HG02981 (cell line): ENCODE data around the gene ARHGEF12.

ENCODE experiments used
- ATAC-seq: cut with Tn5 transposase; IDR thresholded peaks from one replicate; pipeline ENCODE4 v1.9.1; 2021; ENCODE audit warnings: mild to moderate bottlenecking, moderate library complexity; ENCODE audit not compliant: unreplicated experiment

The ARHGEF12 gene

DNA sequence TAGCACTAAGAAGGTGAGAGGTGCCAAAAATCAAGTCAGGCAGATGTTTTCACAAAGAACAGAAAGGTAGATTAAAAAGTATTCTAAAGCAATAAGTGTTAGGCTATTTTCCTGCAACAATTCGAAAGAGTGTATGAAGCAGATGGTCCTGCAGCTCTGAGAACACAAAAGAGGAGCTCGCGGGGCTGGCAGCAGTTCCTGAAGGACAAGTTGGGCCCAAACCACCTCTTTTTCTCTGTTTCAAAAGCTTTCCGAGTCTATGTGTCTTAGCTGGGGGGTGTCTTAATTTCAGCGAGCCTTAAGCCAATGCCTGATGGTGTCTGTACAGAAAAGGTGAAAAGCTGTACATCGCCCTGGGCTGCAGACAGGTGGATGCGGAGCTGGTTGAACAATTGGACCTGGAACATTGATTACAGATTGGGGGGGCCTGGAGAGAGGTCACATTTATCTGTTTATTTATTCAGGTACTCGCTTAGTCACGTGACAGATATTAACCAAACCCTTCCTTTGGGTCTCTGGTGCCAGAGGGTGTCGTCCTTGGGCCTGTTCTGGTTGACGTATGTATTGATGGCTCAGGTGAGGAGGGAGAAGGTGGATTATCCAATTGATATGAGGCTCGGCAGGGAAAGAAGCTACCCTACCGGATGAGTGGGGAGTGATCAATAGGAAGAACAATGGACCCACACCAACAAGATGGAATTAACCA lies 200.0 kb downstream of the ARHGEF12 start:
- ATAC-seq = no peak

GRCh38 chr11:120536797-120537169 lies 200.6 kb downstream of the ARHGEF12 start:
- no peak for ATAC-seq

- ATAC-seq = no peak
Measured at GRCh38 chr11:120537996-120538395, 201.8 kb downstream of the ARHGEF12 start.

DNA sequence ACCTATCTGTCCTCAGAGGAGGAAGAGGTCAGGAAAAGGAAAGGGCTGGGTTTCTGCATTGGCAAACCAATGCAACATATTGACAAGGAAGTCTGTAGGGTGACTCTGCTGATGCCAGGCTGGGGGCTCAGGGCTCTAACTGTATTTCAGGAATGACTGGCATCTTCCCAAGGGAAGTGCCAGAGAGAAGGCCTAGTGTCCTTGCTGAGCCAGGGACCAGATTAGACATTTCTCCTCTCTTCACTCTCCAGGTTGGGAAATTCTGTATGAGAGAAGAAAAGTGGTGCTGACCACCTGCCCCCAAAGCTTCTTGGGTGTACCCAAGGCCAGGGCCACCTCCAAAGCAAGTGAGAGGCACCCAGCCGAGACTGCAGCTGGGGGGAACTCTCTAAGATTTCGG lies 202.5 kb downstream of the ARHGEF12 start:
- ATAC-seq = no peak
